GM10248 (cell line): ENCODE measurements around the gene HOXC5.

Experiments used
- CTCF ChIA-PET: fragments of 300-600 bp; sonication (Branson Sonifier 250); formaldehyde crosslinking; extraction: SDS; loops from one replicate; lab custom pipeline; 2021; ENCODE audit warnings: antibody characterized with exemption; lab: Yijun Ruan, JAX
- POLR2A ChIA-PET: fragments of 350-650 bp; sonication (Branson Sonifier 250); formaldehyde crosslinking; extraction: SDS; loops from one replicate; lab custom pipeline; 2020; ENCODE audit warnings: antibody characterized with exemption; lab: Yijun Ruan, JAX
- DNase-seq: peaks from one replicate; pipeline ENCODE4 v3.0.0; 2012; ENCODE audit errors: extremely low spot score
- CTCF ChIP-seq: IDR thresholded peaks from 2 replicates; pipeline ENCODE4 v1.5.1; 2012; ENCODE audit warnings: mild to moderate bottlenecking, low read depth; ENCODE audit errors: extremely low read depth, missing control alignments, control extremely low read depth

Gene HOXC5

GRCh38 chr12:54044425-54045103, 11.7 kb downstream of the HOXC5 start:
- no peak for DNase-seq
- ChIA-PET CTCF (interaction anchor here (1.3 to 2.3 kb wide), 2 partner anchors 12 to 156 kb away, joined by 4 to 12 read pairs; partner anchors contain the start of gene HOXC5), POLR2A (no interaction called here)
- TF ChIP-seq CTCF: no peak

GRCh38 chr12:54045401-54045800, 12.6 kb downstream of the HOXC5 start:
- CTCF ChIA-PET: interaction anchor here (1.3 to 2.3 kb wide), 2 partner anchors 13 to 155 kb away, joined by 4 to 12 read pairs; partner anchors contain the start of gene HOXC5
- no peak for DNase-seq
- TF ChIP-seq CTCF: no peak
- POLR2A ChIA-PET: no interaction called here

- TF ChIP-seq CTCF: no peak
- ChIA-PET POLR2A (no interaction called here), CTCF (interaction anchor here (2.3 kb wide), 1 partner anchor 14 kb away, joined by 12 read pairs; the partner anchor contains the start of gene HOXC5)
- DNase-seq: no peak
Observed at GRCh38 chr12:54045868-54046521, 13.1 kb downstream of the HOXC5 start.

GRCh38 chr12:54046809-54047159, 13.9 kb downstream of the HOXC5 start:
- DNase-seq: no peak
- no peak for TF ChIP-seq CTCF
- POLR2A ChIA-PET: no interaction called here
- CTCF ChIA-PET: interaction anchor here (0.7 kb wide), 1 partner anchor 23 kb away, joined by 3 read pairs; no protein-coding TSS in a partner anchor

- ChIA-PET CTCF (interaction anchor here (0.7 kb wide), 1 partner anchor 24 kb away, joined by 3 read pairs; no protein-coding TSS in a partner anchor), POLR2A (no interaction called here)
- TF ChIP-seq CTCF: no peak
- no peak for DNase-seq
Observed at GRCh38 chr12:54047160-54047963, 14.5 kb downstream of the HOXC5 start.

GRCh38 chr12:54047964-54048303, 15.1 kb downstream of the HOXC5 start:
- ChIA-PET POLR2A (no interaction called here), CTCF (interaction anchor here (1.2 kb wide), 1 partner anchor 15 kb away, joined by 6 read pairs; the partner anchor contains the start of gene HOXC5)
- no peak for TF ChIP-seq CTCF
- no peak for DNase-seq
